ENCODE results near the gene PRKCZ.
"Not testable (repeated sequence)": the region's sequence is repeated elsewhere in the genome, so short reads cannot be mapped to it uniquely, and the experiment has no call there.

Gene PRKCZ

DNA sequence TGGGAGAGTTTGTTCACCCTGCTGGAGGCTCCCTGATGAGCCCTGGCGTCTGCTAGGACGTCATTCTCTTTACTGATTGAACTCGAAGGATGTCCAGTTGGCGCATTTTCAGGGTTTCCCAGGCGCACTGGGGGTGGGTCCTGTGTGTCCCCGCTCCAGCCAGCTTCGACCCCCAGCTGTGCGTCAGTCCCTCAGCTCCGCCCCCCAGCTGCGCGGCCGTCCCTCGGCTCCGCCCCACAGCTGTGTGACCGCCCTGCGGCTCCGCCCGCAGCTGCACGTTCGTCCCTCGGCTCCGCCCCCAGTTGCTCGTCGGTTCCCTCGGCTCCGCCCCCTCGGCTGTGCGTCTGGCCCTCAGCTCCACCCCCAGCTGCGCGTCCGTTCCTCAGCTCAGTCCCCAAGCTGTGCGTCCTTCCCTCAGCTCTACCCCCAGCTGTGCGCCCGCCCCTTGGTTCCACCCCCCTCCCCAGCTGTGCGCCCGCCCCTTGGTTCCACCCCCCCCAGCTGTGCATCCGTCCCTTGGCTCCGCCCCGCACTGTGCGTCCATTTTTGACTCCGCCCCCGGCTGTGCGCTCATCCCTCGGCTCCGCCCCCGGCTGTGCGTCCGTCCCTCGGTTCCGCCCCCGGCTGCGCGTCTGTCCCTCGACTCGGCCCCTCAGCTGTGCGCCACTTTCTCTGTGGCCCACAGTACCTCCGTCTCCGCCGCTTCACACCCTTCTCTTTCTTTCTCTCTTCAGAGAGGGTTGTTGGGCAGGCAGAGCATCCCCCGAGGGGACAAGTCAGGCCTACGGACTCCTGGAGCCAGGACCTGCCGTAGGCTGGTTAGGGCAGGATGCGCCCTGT, 83.0 kb downstream of the PRKCZ start:
- peak; percentile 92 for ATAC-seq (replicated peaks; ENCODE audit: extremely low read depth, poor library complexity, severe bottlenecking)
- H3K4me3 Mint-ChIP-seq, result peak overlapping the region; percentile 80
- peak overlapping the region; percentile 93 for H3K27ac Mint-ChIP-seq (ENCODE audit: low read depth)

GRCh38 chr1:2133879-2134215, 83.6 kb downstream of the PRKCZ start:
- Mint-ChIP-seq H3K27ac (ENCODE audit: low read depth) (peak overlapping the region; percentile 93), H3K4me1 (peaks cover 7% of the 10 kb centered on the region), H3K36me3 (ENCODE audit: insufficient read depth) (peaks cover 10% of the 10 kb centered on the region), H3K9me3 (no peaks in the 10 kb centered on the region), H3K27me3 (no peaks in the 10 kb centered on the region), H3K4me3 (peak overlapping the region; percentile 80)
- DNase-seq (ENCODE audit: low spot score in 2 of 2) (no peak), ATAC-seq (replicated peaks; ENCODE audit: extremely low read depth, poor library complexity, severe bottlenecking) (no peak)

More for the DNA sequence above, 83.0 kb downstream of the PRKCZ start:
- Mint-ChIP-seq H3K36me3 (ENCODE audit: insufficient read depth) (peaks cover 10% of the 10 kb centered on the region), H3K27me3 (no peaks in the 10 kb centered on the region), H3K9me3 (no peaks in the 10 kb centered on the region), H3K4me1 (peaks cover 7% of the 10 kb centered on the region)
- peak; percentile 97 to 98 for DNase-seq (ENCODE audit: low spot score in 2 of 2)

DNA sequence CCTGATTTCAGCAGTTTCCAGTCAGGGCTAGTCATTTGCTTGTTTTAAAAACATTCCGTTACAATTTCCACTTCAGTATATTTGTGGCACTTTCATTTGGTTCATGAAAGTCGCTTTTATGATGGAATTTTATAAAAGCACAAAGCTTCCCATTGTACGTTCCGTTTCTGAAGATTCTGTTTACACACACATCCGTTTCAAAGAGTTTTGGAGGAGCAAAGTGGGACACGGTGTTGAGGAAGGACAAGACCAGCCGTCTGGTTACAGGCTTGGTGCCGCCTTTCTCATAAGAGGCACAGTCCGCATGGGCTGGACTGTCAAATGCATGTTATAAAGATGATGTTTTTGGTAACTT, 84.0 kb downstream of the PRKCZ start:
- ATAC-seq (replicated peaks; ENCODE audit: extremely low read depth, poor library complexity, severe bottlenecking) (no peak), DNase-seq (ENCODE audit: low spot score in 2 of 2) (no peak)
- H3K4me3 Mint-ChIP-seq, result no peak overlapping the region
- H3K36me3 Mint-ChIP-seq (ENCODE audit: insufficient read depth), result peaks cover 10% of the 10 kb centered on the region
- peaks cover 7% of the 10 kb centered on the region for H3K4me1 Mint-ChIP-seq
- H3K27ac Mint-ChIP-seq (ENCODE audit: low read depth), result no peak overlapping the region
- H3K27me3 Mint-ChIP-seq, result no peaks in the 10 kb centered on the region
- no peaks in the 10 kb centered on the region for H3K9me3 Mint-ChIP-seq

DNA sequence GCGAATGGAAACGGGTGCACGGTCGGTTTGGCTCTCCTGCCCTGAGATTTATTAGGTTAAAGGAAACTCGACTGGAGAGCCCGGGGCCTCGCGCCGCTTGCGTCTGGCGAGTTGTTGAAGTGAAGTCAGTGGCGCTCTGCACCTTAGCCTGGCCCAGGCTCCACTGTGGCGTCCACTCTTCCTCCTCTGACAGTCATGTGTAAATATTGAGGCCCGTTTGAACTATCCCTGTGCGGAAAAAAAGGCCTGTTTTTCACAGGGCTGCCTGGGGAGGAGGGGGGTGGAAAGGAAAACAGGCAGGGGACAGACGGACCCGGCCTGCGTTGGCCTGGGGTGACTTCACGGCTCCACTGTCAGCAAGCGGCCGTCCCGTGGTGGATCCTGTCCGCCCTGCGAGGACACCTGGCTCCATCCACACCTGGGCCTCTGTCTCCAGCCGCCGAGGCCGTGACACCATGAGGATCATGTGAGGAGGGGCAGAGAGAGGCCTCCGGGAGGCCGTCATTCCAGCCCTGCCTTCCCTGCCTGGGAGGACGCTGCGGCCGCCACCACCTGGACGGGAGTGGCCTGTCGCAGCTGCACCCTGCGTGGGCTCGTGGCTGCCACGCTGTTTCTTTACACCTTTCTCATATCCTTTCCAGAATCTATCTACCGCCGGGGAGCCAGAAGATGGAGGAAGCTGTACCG, 84.6 kb downstream of the PRKCZ start:
- Mint-ChIP-seq H3K27me3 (no peaks in the 10 kb centered on the region), H3K4me1 (peaks cover 10% of the 10 kb centered on the region), H3K4me3 (no peak overlapping the region), H3K9me3 (no peaks in the 10 kb centered on the region), H3K36me3 (ENCODE audit: insufficient read depth) (peaks cover 10% of the 10 kb centered on the region), H3K27ac (ENCODE audit: low read depth) (no peak overlapping the region)
- DNase-seq (ENCODE audit: low spot score in 2 of 2) (no peak), ATAC-seq (replicated peaks; ENCODE audit: extremely low read depth, poor library complexity, severe bottlenecking) (no peak)

DNA sequence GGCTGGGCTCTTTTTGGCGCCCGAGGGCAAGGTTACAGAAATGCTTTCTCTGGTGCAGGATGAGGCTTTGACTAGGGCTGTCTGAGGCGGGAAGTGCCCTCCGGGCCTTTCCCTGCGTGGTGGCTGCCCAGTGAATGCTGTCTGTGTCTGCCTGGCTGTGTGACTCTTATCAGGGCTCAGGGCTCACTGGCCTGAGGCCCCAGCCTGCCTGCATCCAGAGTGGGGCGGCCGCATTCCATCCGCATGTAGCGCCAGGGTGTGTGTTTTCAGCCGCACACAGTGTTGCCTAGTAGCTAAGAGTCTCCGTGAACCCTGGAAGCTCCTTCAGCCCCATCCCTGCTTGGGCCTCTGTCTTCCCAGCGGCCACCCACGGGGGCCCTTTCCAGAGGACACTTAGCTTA, 85.2 kb downstream of the PRKCZ start:
- peaks cover 10% of the 10 kb centered on the region for H3K36me3 Mint-ChIP-seq (ENCODE audit: insufficient read depth)
- peaks cover 14% of the 10 kb centered on the region for H3K4me1 Mint-ChIP-seq
- H3K27me3 Mint-ChIP-seq, result no peaks in the 10 kb centered on the region
- no peak overlapping the region for H3K27ac Mint-ChIP-seq (ENCODE audit: low read depth)
- no peaks in the 10 kb centered on the region for H3K9me3 Mint-ChIP-seq
- DNase-seq (ENCODE audit: low spot score in 2 of 2), result no peak
- H3K4me3 Mint-ChIP-seq, result no peak overlapping the region
- ATAC-seq (replicated peaks; ENCODE audit: extremely low read depth, poor library complexity, severe bottlenecking), result no peak

- ATAC-seq (replicated peaks; ENCODE audit: extremely low read depth, poor library complexity, severe bottlenecking), result no peak
- no peaks in the 10 kb centered on the region for H3K9me3 Mint-ChIP-seq
- no peak for DNase-seq (ENCODE audit: low spot score in 2 of 2)
- H3K4me3 Mint-ChIP-seq, result no peak overlapping the region
- H3K36me3 Mint-ChIP-seq (ENCODE audit: insufficient read depth), result peaks cover 12% of the 10 kb centered on the region
- H3K27ac Mint-ChIP-seq (ENCODE audit: low read depth), result no peak overlapping the region
- H3K4me1 Mint-ChIP-seq, result peaks cover 14% of the 10 kb centered on the region
- H3K27me3 Mint-ChIP-seq, result no peaks in the 10 kb centered on the region
Observed at GRCh38 chr1:2135941-2136340, 85.7 kb downstream of the PRKCZ start.

- peaks cover 14% of the 10 kb centered on the region for H3K4me1 Mint-ChIP-seq
- H3K9me3 Mint-ChIP-seq, result no peaks in the 10 kb centered on the region
- DNase-seq (ENCODE audit: low spot score in 2 of 2) (no peak), ATAC-seq (replicated peaks; ENCODE audit: extremely low read depth, poor library complexity, severe bottlenecking) (no peak)
- no peak overlapping the region for H3K4me3 Mint-ChIP-seq
- H3K27ac Mint-ChIP-seq (ENCODE audit: low read depth), result no peak overlapping the region
- H3K27me3 Mint-ChIP-seq, result no peaks in the 10 kb centered on the region
- peaks cover 12% of the 10 kb centered on the region for H3K36me3 Mint-ChIP-seq (ENCODE audit: insufficient read depth)
Observed at GRCh38 chr1:2136386-2137235, 86.4 kb downstream of the PRKCZ start.

DNA sequence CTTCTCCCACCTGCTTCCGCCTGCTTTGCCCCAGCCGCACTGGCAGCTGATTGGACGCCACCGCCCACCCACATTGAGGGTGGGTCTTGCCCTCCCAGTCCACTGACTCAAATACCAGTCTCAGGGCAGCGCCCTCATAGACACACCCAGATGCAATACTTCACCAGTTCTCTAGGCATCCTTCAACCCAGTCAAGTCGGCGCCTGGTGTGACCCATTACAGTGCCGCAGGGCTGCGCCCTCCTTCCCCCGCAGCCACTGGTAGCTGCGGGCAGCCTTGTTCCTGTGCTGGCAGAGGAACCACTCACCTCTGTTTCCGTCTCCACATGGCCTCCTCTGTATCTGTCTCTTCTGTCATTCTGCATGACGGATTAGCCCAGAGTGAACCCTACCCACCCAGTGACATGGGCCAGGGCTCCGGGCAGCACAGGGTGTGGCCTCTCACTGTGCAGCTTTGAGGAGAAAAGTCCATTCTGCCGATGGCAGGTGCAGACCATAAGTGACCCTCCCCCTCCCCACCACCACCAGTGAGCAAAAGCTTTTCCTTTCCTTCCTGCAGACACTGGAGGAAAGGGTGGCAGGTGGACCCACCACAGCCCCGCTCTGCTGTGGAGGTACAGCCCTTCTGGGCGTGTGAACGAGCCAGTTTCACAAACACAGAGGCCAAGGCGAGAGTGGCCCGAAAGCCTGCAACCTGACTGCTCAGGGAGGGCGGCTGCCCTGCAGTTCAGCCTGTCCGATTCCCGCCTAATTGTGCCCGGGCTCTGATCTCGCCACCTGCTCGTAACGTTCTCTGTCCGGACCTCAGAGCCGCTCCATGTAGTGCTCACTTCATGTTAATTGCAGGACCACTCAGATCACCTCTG, 87.3 kb downstream of the PRKCZ start:
- Mint-ChIP-seq H3K4me3 (no peak overlapping the region), H3K4me1 (peaks cover 12% of the 10 kb centered on the region), H3K27ac (ENCODE audit: low read depth) (peak overlapping the region; percentile 29), H3K36me3 (ENCODE audit: insufficient read depth) (peaks cover 10% of the 10 kb centered on the region), H3K9me3 (no peaks in the 10 kb centered on the region), H3K27me3 (no peaks in the 10 kb centered on the region)
- no peak for ATAC-seq (replicated peaks; ENCODE audit: extremely low read depth, poor library complexity, severe bottlenecking)
- DNase-seq (ENCODE audit: low spot score in 2 of 2), result no peak

GRCh38 chr1:2139156-2139555, 88.9 kb downstream of the PRKCZ start:
- H3K27ac Mint-ChIP-seq (ENCODE audit: low read depth); H3K4me1 Mint-ChIP-seq; H3K9me3 Mint-ChIP-seq; H3K36me3 Mint-ChIP-seq (ENCODE audit: insufficient read depth); H3K27me3 Mint-ChIP-seq; H3K4me3 Mint-ChIP-seq; DNase-seq (ENCODE audit: low spot score in 2 of 2); ATAC-seq (replicated peaks; ENCODE audit: extremely low read depth, poor library complexity, severe bottlenecking): not testable (repeated sequence)

DNA sequence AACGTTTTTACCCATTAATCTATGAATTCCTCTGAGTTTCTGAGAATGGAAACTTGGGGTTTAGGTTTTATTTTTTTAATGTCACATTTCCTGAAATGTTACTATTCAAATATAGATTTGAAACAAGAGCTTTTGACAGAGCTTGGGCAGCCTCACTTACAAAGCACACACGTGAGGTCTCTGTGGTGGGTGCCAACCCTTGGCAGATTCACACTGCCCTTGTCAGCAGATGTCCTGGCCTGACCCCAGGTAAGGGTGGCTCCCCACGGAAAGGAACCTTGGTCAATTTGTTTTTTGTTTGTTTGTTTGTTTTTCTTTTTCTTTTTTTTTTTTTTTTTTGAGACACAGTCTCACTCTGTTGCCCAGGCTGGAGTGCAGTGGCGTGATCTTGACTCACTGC, 90.8 kb downstream of the PRKCZ start:
- H3K36me3 Mint-ChIP-seq (ENCODE audit: insufficient read depth), result peaks cover 5% of the 10 kb centered on the region
- H3K4me3 Mint-ChIP-seq, result no peak overlapping the region
- no peak overlapping the region for H3K27ac Mint-ChIP-seq (ENCODE audit: low read depth)
- no peaks in the 10 kb centered on the region for H3K27me3 Mint-ChIP-seq
- ATAC-seq (replicated peaks; ENCODE audit: extremely low read depth, poor library complexity, severe bottlenecking) (no peak), DNase-seq (ENCODE audit: low spot score in 2 of 2) (no peak)
- no peaks in the 10 kb centered on the region for H3K9me3 Mint-ChIP-seq
- peaks cover 7% of the 10 kb centered on the region for H3K4me1 Mint-ChIP-seq

DNA sequence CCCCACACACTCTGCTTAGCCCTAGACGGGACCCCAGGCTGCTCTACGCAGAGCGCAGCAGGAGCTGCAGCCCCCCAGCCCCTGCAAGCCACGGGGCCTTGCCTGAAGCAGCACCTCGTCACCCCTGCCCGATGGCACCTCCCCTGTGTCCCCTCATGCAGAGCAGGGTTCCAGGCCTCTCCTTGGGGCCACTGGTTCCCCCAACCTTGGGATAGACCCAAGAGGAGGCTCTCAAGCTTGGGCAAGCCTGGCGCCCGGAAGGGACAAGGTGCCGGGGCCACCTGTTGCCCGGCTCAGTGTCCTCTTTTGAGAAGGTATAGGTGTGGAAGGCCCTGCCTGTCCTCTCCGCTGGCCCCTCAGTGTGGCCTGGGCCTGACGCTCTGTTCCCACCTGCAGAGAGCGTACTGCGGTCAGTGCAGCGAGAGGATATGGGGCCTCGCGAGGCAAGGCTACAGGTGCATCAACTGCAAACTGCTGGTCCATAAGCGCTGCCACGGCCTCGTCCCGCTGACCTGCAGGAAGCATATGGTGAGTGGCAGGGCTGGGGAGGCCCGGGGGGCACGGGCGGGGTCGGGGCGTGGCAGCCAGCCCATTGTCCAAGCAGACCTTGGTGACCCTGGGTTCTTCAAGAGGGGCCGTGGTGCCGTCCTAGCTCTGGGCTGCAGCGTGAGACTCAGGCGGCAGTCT, 93.7 kb downstream of the PRKCZ start:
- no peaks in the 10 kb centered on the region for H3K27me3 Mint-ChIP-seq
- no peaks in the 10 kb centered on the region for H3K9me3 Mint-ChIP-seq
- no peak for DNase-seq (ENCODE audit: low spot score in 2 of 2)
- H3K4me3 Mint-ChIP-seq, result no peak overlapping the region
- peaks cover 7% of the 10 kb centered on the region for H3K4me1 Mint-ChIP-seq
- peaks cover 1% of the 10 kb centered on the region for H3K36me3 Mint-ChIP-seq (ENCODE audit: insufficient read depth)
- no peak overlapping the region for H3K27ac Mint-ChIP-seq (ENCODE audit: low read depth)
- ATAC-seq (replicated peaks; ENCODE audit: extremely low read depth, poor library complexity, severe bottlenecking), result no peak
